Hepatocyte (in vitro differentiated cells): ENCODE results near the gene EDC3.

ENCODE experiments used
- EZH2 ChIP-seq: fragments of 200-600 bp; sonication (generic); IDR thresholded peaks from 2 replicates; pipeline ENCODE4 v1.6.1; 2016; ENCODE audit warnings: antibody characterized with exemption, mild to moderate bottlenecking, borderline replicate concordance
- EZH2phosphoT487 ChIP-seq: fragments of 200-600 bp; sonication (generic); IDR thresholded peaks from one replicate; pipeline ENCODE4 v1.6.1; 2018; ENCODE audit warnings: antibody characterized with exemption, mild to moderate bottlenecking, low read depth, moderate library complexity; ENCODE audit not compliant: unreplicated experiment, severe bottlenecking
- TF ChIP-seq, protein P1 (sequence below): fragments of 200-600 bp; sonication (generic); IDR thresholded peaks from 2 replicates; pipeline ENCODE4 v1.5.1; 2016; ENCODE audit warnings: antibody characterized with exemption, mild to moderate bottlenecking; ENCODE audit not compliant: poor library complexity

DNA sequence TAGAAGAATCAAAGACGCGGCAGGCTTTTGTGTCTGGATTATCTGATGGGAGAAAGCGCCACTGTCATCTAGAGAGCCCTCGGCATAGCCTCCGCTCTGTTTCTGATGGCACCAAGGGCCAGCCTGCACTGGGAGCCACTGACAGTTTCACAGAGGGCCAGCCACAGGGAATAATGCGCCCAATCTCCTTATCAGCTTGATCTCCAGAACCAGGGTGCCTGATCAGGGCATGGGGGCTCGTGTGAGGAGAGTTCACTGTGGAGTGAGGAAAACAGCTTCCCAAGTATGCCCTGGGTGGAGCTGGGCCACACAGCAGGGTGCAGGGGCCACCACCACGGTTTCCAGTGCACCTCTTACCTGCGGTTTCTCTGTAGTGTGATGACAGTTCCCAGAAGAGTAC, 110.0 kb downstream of the EDC3 start:
- TF ChIP-seq, protein P1, sequence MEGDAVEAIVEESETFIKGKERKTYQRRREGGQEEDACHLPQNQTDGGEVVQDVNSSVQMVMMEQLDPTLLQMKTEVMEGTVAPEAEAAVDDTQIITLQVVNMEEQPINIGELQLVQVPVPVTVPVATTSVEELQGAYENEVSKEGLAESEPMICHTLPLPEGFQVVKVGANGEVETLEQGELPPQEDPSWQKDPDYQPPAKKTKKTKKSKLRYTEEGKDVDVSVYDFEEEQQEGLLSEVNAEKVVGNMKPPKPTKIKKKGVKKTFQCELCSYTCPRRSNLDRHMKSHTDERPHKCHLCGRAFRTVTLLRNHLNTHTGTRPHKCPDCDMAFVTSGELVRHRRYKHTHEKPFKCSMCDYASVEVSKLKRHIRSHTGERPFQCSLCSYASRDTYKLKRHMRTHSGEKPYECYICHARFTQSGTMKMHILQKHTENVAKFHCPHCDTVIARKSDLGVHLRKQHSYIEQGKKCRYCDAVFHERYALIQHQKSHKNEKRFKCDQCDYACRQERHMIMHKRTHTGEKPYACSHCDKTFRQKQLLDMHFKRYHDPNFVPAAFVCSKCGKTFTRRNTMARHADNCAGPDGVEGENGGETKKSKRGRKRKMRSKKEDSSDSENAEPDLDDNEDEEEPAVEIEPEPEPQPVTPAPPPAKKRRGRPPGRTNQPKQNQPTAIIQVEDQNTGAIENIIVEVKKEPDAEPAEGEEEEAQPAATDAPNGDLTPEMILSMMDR: no peak
- TF ChIP-seq EZH2phosphoT487 (no peak), EZH2 (no peak)
